HL-60 (cell line): ENCODE data around the gene TNPO1.

Experiments used
- DNase-seq, 2 experiments: peaks; one replicate each; pipeline ENCODE4 v3.0.0-alpha.2; 2010 to 2020; ENCODE audit warnings: low read depth in 1 of 2, low spot score in 1 of 2
- H3K27ac ChIP-seq: fragments of 250-450 bp; sonication (Bioruptor Pico); replicated peaks from 2 replicates; pipeline ENCODE4 v1.5.1; 2020; ENCODE audit warnings: mild to moderate bottlenecking, moderate library complexity
- H3K27me3 ChIP-seq: fragments of 250-450 bp; sonication (Bioruptor Pico); 2 replicates; pipeline ENCODE4 v1.5.1; 2021; ENCODE audit warnings: mild to moderate bottlenecking, moderate library complexity; ENCODE audit not compliant: insufficient read depth, poor library complexity, severe bottlenecking
- H3K4me3 ChIP-seq: replicated peaks from 2 replicates; pipeline ENCODE4 v1.5.1; 2011; ENCODE audit warnings: mild to moderate bottlenecking, control low read depth, low read length; ENCODE audit not compliant: insufficient read depth
- GABPA ChIP-seq: IDR thresholded peaks from 2 replicates; pipeline ENCODE4 v1.6.1; 2012; ENCODE audit warnings: low read depth
- POLR2AphosphoS5 ChIP-seq: IDR thresholded peaks from 2 replicates; pipeline ENCODE4 v1.6.1; 2012; ENCODE audit warnings: low read depth
- SPI1 ChIP-seq: IDR thresholded peaks from 2 replicates; pipeline ENCODE4 v1.6.1; 2012; ENCODE audit warnings: low read depth, mild to moderate bottlenecking, borderline replicate concordance
- TF ChIP-seq, protein P1 (sequence below): IDR thresholded peaks from 2 replicates; pipeline ENCODE4 v1.6.1; 2012; ENCODE audit warnings: low read depth; ENCODE audit not compliant: insufficient replicate concordance
- TF ChIP-seq, protein P2 (sequence below): IDR thresholded peaks from one replicate; pipeline ENCODE4 v1.5.1; 2011; ENCODE audit warnings: low read length, control low read depth, inconsistent platforms; ENCODE audit not compliant: insufficient read depth

TNPO1 gene

GRCh38 chr5:72814104-72814503, 2.4 kb upstream of the TNPO1 start:
- no peak overlapping the region for H3K27ac ChIP-seq
- no peak overlapping the region for H3K4me3 ChIP-seq
- H3K27me3 ChIP-seq = no peaks in the 10 kb centered on the region
- DNase-seq = no peak
- TF ChIP-seq SPI1 (no peak), POLR2AphosphoS5 (no peak), GABPA (no peak)
- TF ChIP-seq, protein P1, sequence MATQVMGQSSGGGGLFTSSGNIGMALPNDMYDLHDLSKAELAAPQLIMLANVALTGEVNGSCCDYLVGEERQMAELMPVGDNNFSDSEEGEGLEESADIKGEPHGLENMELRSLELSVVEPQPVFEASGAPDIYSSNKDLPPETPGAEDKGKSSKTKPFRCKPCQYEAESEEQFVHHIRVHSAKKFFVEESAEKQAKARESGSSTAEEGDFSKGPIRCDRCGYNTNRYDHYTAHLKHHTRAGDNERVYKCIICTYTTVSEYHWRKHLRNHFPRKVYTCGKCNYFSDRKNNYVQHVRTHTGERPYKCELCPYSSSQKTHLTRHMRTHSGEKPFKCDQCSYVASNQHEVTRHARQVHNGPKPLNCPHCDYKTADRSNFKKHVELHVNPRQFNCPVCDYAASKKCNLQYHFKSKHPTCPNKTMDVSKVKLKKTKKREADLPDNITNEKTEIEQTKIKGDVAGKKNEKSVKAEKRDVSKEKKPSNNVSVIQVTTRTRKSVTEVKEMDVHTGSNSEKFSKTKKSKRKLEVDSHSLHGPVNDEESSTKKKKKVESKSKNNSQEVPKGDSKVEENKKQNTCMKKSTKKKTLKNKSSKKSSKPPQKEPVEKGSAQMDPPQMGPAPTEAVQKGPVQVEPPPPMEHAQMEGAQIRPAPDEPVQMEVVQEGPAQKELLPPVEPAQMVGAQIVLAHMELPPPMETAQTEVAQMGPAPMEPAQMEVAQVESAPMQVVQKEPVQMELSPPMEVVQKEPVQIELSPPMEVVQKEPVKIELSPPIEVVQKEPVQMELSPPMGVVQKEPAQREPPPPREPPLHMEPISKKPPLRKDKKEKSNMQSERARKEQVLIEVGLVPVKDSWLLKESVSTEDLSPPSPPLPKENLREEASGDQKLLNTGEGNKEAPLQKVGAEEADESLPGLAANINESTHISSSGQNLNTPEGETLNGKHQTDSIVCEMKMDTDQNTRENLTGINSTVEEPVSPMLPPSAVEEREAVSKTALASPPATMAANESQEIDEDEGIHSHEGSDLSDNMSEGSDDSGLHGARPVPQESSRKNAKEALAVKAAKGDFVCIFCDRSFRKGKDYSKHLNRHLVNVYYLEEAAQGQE = no peak
- TF ChIP-seq, protein P2, sequence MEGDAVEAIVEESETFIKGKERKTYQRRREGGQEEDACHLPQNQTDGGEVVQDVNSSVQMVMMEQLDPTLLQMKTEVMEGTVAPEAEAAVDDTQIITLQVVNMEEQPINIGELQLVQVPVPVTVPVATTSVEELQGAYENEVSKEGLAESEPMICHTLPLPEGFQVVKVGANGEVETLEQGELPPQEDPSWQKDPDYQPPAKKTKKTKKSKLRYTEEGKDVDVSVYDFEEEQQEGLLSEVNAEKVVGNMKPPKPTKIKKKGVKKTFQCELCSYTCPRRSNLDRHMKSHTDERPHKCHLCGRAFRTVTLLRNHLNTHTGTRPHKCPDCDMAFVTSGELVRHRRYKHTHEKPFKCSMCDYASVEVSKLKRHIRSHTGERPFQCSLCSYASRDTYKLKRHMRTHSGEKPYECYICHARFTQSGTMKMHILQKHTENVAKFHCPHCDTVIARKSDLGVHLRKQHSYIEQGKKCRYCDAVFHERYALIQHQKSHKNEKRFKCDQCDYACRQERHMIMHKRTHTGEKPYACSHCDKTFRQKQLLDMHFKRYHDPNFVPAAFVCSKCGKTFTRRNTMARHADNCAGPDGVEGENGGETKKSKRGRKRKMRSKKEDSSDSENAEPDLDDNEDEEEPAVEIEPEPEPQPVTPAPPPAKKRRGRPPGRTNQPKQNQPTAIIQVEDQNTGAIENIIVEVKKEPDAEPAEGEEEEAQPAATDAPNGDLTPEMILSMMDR = no peak

- H3K27ac ChIP-seq = no peak overlapping the region
- TF ChIP-seq GABPA (no peak), SPI1 (no peak), POLR2AphosphoS5 (no peak)
- TF ChIP-seq, protein P1 = no peak
- TF ChIP-seq, protein P2 = no peak
Observed at GRCh38 chr5:72814864-72815263, 1.6 kb upstream of the TNPO1 start.

GRCh38 chr5:72815580-72816283, 729 bp upstream of the TNPO1 start:
- no peaks in the 10 kb centered on the region for H3K27me3 ChIP-seq
- DNase-seq = no peak
- H3K27ac ChIP-seq = peak overlapping the region; percentile 83
- TF ChIP-seq SPI1 (peak; percentile 49), POLR2AphosphoS5 (no peak), GABPA (no peak)
- H3K4me3 ChIP-seq = peak overlapping the region; percentile 65

More at GRCh38 chr5:72814864-72815263, 1.6 kb upstream of the TNPO1 start:
- H3K4me3 ChIP-seq = no peak overlapping the region
- H3K27me3 ChIP-seq = no peaks in the 10 kb centered on the region
- DNase-seq = no peak

DNA sequence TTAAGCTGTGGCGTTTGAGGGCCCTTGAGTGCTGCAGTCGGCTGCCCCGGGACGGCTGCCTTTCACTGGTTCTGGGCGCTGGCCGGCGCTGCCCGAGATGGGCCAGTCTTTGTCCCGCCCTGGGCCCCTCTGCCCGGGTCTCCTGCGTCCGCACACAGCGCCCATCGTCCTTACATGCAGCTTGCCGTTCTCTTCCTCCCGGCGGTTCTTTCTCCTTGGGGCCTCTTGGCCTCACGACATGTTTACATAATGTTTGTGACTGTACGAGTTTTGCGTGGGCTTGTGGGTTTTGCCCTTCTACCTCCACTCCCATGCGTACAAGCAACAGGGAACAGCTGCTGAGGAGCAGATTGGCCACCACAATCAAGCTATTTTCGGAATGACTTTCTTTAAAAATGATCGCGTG, 618 bp downstream of the TNPO1 start:
- Histone ChIP-seq H3K27me3 (no peaks in the 10 kb centered on the region), H3K4me3 (peak overlapping the region; percentile 65), H3K27ac (peak overlapping the region; percentile 83)
- peak in 1 of 2 experiments; percentile 26 for DNase-seq
- TF ChIP-seq, protein P1 = no peak
- TF ChIP-seq POLR2AphosphoS5 (no peak), GABPA (no peak), SPI1 (no peak)
- TF ChIP-seq, protein P2 = no peak
